Renal cortical epithelial cell (primary cell): ENCODE results near the gene BATF3. TPM values are rescaled to one million over a fixed set of nuclear protein-coding genes. Genes with fewer than 3 reads are reported as not detected.
A peak's percentile ranks its signal among the peaks of the same experiment; 100 is the strongest.

ENCODE experiments used
- DNase-seq: peaks from one replicate; pipeline ENCODE4 v3.0.0-alpha.2; 2011; ENCODE audit warnings: low read depth
- total RNA-seq: library from RNA; depleted of rRNA; stranded (reverse); fragments of >200 nt; gene quantifications from 2 replicates; pipeline ENCODE4 v1.2.3, GENCODE V29; 2014

Gene BATF3
- total RNA-seq, 1 donor from 2014 or later, result 0.55 TPM

DNA sequence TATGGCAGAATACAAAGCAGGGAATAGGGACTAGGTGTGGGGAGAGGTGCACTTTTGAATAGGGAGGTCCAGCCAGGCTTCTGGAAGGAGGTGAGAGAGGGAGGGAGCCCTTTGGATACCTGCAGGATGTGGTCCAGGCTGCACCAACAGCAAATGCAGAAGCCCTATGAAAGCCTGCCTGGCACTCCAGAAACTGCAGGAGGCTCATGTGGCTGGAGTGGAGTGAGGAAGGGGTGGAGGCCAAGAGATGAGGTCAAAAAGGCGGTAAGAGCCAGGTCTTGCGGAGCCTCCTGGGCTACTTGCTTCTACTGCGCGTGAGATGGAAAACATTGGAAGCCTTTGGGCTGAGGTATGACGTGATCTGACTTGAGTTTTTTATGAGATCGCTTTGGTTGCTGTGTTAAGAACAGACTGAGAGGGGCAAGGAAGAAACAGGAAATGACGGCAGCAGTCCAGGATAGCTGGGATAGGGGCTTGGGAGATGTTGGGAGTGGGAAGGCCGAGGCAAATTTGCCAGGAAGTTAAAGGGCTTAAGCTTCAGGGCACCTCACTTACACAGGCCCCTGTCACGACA lies 4.4 kb upstream of the BATF3 start:
- no peak for DNase-seq

- DNase-seq, result no peak
These were observed 3.0 kb upstream of the BATF3 start for GRCh38 chr1:212702672-212703071.

DNA sequence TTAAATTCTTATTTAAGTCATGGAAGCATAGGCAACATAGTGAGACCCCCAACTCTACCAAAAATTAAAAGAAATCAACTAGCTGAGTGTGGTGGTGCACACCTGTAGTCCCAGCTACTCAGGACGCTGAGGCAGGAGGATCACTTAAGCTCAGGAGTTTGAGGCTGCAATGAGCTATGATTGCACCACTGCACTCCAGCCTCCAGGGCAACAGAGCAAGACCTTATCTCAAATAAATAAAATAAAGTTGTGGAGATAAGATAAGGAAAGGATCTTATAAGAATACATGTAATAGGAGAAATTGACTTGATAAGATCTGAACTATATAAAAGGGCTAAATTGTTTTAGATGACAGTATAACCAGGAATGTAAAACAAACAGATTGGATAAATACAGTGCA lies 2.3 kb upstream of the BATF3 start:
- DNase-seq, result no peak

GRCh38 chr1:212700892-212701819 lies 1.5 kb upstream of the BATF3 start:
- peak; percentile 25 for DNase-seq

DNA sequence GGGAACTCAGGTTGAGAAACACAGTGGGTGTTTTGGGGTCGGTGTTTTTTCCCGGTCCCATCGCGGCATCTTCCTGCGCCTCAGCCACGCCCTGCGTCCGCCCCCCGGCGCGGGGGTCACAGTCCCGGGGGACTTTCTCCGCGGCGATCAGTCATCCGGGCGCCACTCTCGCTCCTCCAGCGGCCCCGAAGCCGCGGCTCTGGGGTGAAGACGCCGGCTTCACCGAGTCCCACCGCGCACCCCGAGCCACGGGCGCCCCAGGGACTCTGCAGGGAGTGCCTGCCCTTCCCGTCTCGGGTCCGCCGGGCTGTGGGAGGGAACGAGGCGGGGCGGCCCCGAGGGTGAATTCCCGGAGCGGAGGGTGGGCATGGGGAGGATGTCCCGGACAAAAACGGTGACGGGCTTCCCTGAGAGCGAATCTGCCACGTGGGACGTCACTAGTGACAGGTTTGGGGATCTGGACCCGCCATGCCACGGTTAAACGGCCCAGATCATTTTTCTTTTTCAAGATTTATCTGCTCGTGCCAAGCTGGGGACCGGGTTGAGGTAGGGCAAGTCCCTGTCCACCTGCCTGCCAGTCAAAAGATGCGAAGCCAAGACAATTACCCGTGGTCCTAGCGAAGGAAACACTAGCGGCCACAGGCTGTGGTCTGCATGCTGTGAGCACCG lies 717 bp upstream of the BATF3 start:
- DNase-seq, result no peak

GRCh38 chr1:212699104-212699624 lies 476 bp downstream of the BATF3 start:
- DNase-seq, result no peak

GRCh38 chr1:212698467-212699103 lies 1.1 kb downstream of the BATF3 start:
- DNase-seq, result no peak

DNA sequence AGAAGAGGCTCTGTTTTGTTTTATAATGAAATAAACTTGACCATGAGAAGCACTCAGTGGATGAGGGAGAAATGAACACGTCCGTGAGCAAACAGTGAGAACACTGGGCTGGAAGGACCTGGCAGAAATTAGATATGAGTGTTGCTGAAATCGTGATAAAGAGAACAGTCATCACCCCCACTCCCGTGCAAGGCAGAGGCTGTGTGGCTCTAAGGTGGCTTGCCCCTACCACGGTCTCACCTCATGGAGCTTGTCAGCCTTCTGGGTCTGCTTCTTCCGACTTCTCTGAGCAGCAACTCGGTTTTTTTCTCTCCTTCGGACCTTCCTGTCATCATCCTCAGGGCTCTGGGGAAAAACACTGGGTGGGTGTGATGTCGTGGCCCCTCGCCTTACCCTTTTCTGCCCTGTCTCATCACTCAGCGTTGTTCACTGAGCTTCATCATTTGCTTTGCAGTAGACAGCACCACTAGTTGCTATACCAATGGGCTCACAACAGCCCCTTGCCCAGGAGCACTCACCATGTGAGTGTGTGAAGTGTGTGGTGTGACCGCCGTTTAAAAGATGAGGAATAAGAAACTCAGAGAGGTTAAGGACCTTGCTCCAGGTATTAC lies 2.8 kb downstream of the BATF3 start:
- no peak for DNase-seq

GRCh38 chr1:212692774-212693644 lies 6.6 kb downstream of the BATF3 start:
- peak; percentile 73 for DNase-seq

DNA sequence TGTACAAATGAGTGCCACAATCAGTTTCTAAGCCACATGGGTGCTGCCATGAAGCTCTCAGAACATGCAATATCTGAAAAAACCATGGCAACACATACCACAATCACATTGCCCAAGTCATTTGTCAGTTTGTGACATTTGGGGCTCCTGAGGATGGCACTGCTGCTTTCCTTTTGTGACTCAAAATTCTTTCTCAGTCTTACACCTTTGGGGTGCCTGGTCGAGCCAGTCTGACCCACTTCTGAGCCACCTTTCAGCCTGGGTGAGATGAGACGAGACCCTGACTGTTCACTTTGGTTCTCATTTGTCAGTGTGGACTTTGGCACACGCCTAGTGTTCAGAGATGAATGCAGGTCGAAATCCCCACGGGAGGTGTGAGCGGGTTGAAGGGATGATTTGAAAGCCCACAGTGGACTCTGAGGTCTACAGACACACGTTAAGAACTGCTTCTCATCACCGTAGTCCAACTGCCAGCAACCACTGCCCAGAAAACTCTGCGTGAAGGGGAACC lies 8.0 kb downstream of the BATF3 start:
- no peak for DNase-seq

DNA sequence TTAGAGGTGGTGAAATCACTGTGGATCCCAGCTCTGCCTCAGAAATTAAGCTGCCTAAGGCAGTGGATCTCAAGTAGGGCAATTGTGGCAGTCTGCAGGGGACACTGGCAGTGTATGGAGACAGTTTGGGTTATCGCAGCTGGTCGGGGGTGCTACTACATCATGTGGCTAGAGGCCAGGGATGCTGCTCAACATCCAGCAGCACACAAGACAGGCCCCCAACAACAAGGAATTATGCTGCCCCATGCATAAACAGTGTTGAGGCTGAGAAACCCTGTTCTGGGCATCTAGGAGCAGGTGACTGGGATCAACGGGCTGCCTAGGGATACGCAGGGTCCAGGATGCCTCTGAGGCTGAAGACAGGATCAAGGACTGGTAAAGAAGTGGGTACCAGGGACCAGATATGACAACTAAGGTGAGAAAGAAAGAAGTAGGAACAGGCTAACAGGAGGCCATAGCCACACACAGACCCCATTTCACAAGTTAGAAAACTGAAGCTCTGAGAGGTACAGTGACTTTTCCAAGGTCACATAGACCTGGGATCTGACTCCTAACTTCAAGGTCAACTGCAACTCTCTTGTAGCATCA lies 8.7 kb downstream of the BATF3 start:
- DNase-seq, result no peak

DNA sequence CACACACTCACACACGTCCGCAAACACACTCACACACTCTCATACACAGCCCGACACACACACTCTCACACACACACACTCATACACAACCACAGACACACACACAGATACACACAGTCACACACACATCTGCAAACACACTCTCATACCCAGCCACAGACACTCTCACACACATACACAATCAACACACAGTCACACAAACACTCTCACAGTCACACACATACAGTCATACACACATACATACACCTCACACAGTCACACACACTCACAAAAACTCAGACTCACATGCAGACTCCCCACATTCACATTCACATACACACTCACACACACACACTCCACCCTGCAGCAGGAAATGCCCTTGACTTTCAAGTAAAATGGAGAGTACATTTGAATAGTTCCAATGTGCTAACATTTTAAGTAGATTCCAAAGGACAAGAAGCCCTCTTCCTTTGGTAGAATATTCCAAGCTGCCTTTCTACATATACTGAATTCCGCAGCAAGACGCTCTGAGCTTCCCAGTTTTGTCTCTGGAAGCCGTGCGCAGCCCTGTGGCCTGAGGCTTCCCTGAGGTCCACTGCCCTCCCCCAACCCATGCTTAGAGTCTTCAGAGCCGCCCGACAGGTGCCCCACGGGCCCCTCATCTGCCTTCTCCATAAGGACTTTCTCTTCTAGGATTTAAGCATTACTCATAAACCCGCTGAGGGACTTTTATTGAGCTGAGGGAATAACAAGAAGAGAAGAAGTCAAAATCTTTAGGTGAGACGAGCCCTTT lies 9.7 kb downstream of the BATF3 start:
- no peak for DNase-seq

DNA sequence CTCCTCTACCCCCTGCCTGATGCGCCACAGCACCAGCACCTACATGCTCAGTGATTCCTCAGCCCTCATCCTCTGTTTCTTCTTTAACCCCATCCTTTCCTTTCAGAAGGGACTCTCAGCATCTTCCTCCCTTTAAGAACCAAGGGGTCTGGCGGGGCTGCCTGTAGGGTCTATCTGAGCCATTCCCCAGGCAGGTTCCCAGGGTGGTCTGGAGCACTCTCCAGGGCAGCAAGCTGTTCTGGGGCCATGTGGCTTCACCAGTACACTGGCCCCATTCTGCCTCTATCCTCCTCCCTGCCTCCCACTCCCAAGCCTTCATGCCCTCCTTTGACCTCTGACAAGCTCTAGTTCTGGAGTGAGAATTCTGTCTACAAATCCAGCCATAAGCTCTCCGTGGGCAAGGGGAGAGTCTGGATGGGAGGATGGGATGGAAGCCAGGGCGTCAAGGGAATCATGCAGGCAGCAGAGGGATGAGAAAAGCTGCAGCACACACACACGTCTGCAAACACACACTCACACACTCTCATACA lies 10.4 kb downstream of the BATF3 start:
- DNase-seq, result no peak

GRCh38 chr1:212688341-212689047 lies 11.1 kb downstream of the BATF3 start:
- peak; percentile 26 for DNase-seq

DNA sequence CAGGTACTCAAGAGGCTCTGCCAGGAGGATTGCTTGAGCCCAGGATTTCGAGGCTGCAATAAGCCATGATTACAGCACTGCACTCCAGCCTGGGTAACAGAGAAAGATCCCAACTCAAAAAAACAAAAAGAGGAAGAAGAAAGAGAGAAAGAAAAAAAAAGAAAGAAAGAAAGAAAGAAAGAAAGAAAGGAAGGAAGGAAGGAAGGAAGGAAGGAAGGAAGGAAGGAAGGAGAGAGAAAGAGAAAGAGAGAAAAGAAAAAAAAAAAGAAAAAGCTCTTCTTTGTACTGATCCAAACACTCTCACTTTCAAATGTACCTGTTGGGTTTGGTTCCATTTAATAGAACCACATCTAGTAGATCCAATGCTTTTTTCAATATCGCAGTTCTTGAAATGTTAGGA lies 11.8 kb downstream of the BATF3 start:
- no peak for DNase-seq

GRCh38 chr1:212686591-212686990 lies 13.0 kb downstream of the BATF3 start:
- no peak for DNase-seq

DNA sequence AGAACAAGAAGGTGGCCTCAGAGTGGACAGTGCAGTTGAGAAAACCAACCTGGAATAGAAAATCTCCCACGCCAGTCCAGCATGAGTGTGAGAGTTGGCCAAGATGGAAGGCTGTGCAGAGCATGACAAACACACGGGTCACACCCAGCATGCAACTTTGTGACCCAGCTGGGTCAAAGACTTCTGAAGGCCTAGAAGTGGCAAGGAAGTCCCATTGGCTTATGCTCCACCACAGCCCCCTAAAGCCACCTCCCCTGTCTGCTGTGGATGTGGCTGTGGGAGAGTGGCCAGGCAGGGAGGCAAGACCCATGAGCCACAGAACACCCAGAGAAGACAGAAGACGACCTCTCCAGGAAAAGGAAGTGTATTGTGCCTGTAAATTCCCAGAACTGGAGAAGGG lies 13.6 kb downstream of the BATF3 start:
- no peak for DNase-seq

DNA sequence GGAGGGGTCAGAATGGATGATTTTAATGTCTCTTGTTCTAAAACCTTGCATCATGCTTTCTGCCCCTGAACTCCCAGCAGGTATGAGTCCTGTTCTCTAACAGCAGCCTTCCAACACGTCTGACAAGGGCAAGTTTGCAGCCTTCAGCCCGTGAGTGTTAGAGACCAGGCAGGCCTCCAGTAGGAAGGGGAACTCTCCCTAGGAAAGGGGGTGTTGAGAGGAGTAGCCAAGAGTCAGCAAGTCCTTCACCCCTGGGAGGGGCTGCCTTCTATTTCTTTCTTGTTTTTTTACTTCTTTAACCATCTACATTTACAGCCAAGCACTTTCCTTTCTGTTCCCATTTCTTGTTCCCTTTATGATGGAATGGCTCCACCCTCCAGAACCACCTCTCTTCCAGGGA lies 14.2 kb downstream of the BATF3 start:
- no peak for DNase-seq
